HepG2 (cell line): ENCODE measurements around the gene DRC7. TPM values are rescaled to one million over a fixed set of nuclear protein-coding genes. Genes with fewer than 3 reads are reported as not detected.
A peak's percentile ranks its signal among the peaks of the same experiment; 100 is the strongest.

ENCODE experiments used
- ATF1 ChIP-seq: IDR thresholded peaks from 2 replicates; pipeline ENCODE4 v1.6.1; 2016; ENCODE audit warnings: mild to moderate bottlenecking, control low read depth
- CEBPB ChIP-seq: IDR thresholded peaks from 2 replicates; pipeline ENCODE4 v1.6.1; 2011; ENCODE audit warnings: low read depth, low read length, improper control_type of control experiment, borderline replicate concordance
- CSRNP1 ChIP-seq: sonication (generic); formaldehyde crosslinking; IDR thresholded peaks from 2 replicates; pipeline ENCODE4 v1.8.1; 2023; ENCODE audit warnings: mild to moderate bottlenecking, missing genetic modification reagents
- HNRNPUL1 ChIP-seq: fragments of 200-400 bp; formaldehyde crosslinking; IDR thresholded peaks from 2 replicates; pipeline ENCODE4 v1.6.1; 2017; ENCODE audit warnings: low read depth, mild to moderate bottlenecking, low read length, moderate library complexity
- KAT8 ChIP-seq: IDR thresholded peaks from 2 replicates; pipeline ENCODE4 v1.6.1; 2016; ENCODE audit warnings: missing genetic modification reagents, missing compliant biosample characterization
- MEIS2 ChIP-seq: sonication (generic); formaldehyde crosslinking; IDR thresholded peaks from 2 replicates; pipeline ENCODE4 v1.9.0; 2021; ENCODE audit warnings: mild to moderate bottlenecking, missing genetic modification reagents
- NBN ChIP-seq: fragments of 450-650 bp; conservative IDR thresholded peaks from 2 replicates; pipeline ENCODE4 v1.6.1; 2017
- NCOR1 ChIP-seq: fragments of 200-600 bp; sonication (generic); IDR thresholded peaks from 2 replicates; pipeline ENCODE4 v1.7.0; 2017; ENCODE audit warnings: antibody characterized with exemption, low read length, borderline replicate concordance
- NFYC ChIP-seq: IDR thresholded peaks from 2 replicates; pipeline ENCODE4 v1.6.1; 2016; ENCODE audit warnings: missing genetic modification reagents, missing compliant biosample characterization
- PHF21A ChIP-seq: sonication (generic); formaldehyde crosslinking; IDR thresholded peaks from 2 replicates; pipeline ENCODE4 v1.5.0; 2020; ENCODE audit warnings: mild to moderate bottlenecking, missing genetic modification reagents
- POLR2AphosphoS2 ChIP-seq: IDR thresholded peaks from 2 replicates; pipeline ENCODE4 v1.6.1; 2011; ENCODE audit warnings: low read depth, low read length, improper control_type of control experiment
- RBM22 ChIP-seq: fragments of 200-400 bp; formaldehyde crosslinking; optimal IDR thresholded peaks from 2 replicates; pipeline ENCODE3; 2017; ENCODE audit warnings: mild to moderate bottlenecking, low read length, moderate library complexity
- REL ChIP-seq: sonication (generic); formaldehyde crosslinking; conservative IDR thresholded peaks from 2 replicates; pipeline ENCODE4 v1.8.0; 2022; ENCODE audit warnings: mild to moderate bottlenecking, missing genetic modification reagents, moderate library complexity
- SOX5 ChIP-seq: IDR thresholded peaks from 2 replicates; pipeline ENCODE4 v1.6.1; 2016; ENCODE audit warnings: borderline replicate concordance
- SPEN ChIP-seq: sonication (generic); formaldehyde crosslinking; IDR thresholded peaks from 2 replicates; pipeline ENCODE4 v1.5.1; 2020; ENCODE audit warnings: low read depth, mild to moderate bottlenecking, missing genetic modification reagents
- TARDBP ChIP-seq: sonication (generic); formaldehyde crosslinking; IDR thresholded peaks from 2 replicates; pipeline ENCODE4 v1.8.0; 2022; ENCODE audit warnings: mild to moderate bottlenecking, missing genetic modification reagents
- TCF7L2 ChIP-seq: IDR thresholded peaks from 2 replicates; pipeline ENCODE4 v1.6.1; 2011; ENCODE audit warnings: mild to moderate bottlenecking, low read depth, low read length, moderate library complexity
- TGIF2 ChIP-seq: IDR thresholded peaks from 2 replicates; pipeline ENCODE4 v1.6.1; 2016; ENCODE audit warnings: control low read depth, missing compliant biosample characterization
- ZNF121 ChIP-seq: sonication (generic); formaldehyde crosslinking; IDR thresholded peaks from 2 replicates; pipeline ENCODE4 v1.5.0; 2020; ENCODE audit warnings: mild to moderate bottlenecking, missing genetic modification reagents
- ZNF224 ChIP-seq: sonication (generic); formaldehyde crosslinking; IDR thresholded peaks from 2 replicates; pipeline ENCODE4 v1.5.0; 2020; ENCODE audit warnings: mild to moderate bottlenecking, missing genetic modification reagents
- ZNF296 ChIP-seq: sonication (generic); formaldehyde crosslinking; conservative IDR thresholded peaks from 2 replicates; pipeline ENCODE4 v1.5.0; 2020; ENCODE audit warnings: mild to moderate bottlenecking, missing genetic modification reagents
- ZNF326 ChIP-seq: sonication (generic); formaldehyde crosslinking; IDR thresholded peaks from 2 replicates; pipeline ENCODE4 v1.4.0; 2020; ENCODE audit warnings: missing genetic modification reagents, borderline replicate concordance
- ZNF670 ChIP-seq: sonication (generic); formaldehyde crosslinking; IDR thresholded peaks from 2 replicates; pipeline ENCODE4 v1.8.0; 2022; ENCODE audit warnings: mild to moderate bottlenecking, missing genetic modification reagents, borderline replicate concordance
- ZNF75D ChIP-seq: sonication (generic); formaldehyde crosslinking; IDR thresholded peaks from 2 replicates; pipeline ENCODE4 v1.8.1; 2023; ENCODE audit warnings: missing genetic modification reagents, mild to moderate bottlenecking, borderline replicate concordance
- ZNF766 ChIP-seq: sonication (generic); formaldehyde crosslinking; IDR thresholded peaks from 2 replicates; pipeline ENCODE4 v1.5.0; 2020; ENCODE audit warnings: missing genetic modification reagents, borderline replicate concordance
- polyA plus RNA-seq, 8 experiments: library from polyadenylated mRNA; depleted of rRNA in 3 of 8; stranded (reverse) in 7 of 8; unstranded in 1 of 8; fragments of >200 nt; fragmentation: Illumina TruSeq in 4 of 8; extraction: Trizol in 4 of 8; gene quantifications; 2 replicates each; pipeline versions ENCODE4 v1.2.1 to v1.2.3, GENCODE V29; 2011 to 2016; ENCODE audit warnings: low read depth in 4 of 8, missing spikeins in 1 of 8, mixed read lengths in 1 of 8; ENCODE audit not compliant: insufficient read depth in 1 of 8
- total RNA-seq, 5 experiments: library from RNA; depleted of rRNA; stranded (reverse); fragments of >200 nt; fragmentation: Illumina TruSeq; extraction: Trizol; gene quantifications; 2 replicates each; pipeline ENCODE4 v1.2.3, GENCODE V29; 2016; ENCODE audit warnings: low read depth in 1 of 5
- TF ChIP-seq, protein P1 (sequence below): sonication (generic); formaldehyde crosslinking; IDR thresholded peaks from 2 replicates; pipeline ENCODE4 v1.4.0; 2020; ENCODE audit warnings: missing genetic modification reagents
- TF ChIP-seq, protein P2 (sequence below): sonication (generic); formaldehyde crosslinking; IDR thresholded peaks from 2 replicates; pipeline ENCODE4 v1.4.0; 2020; ENCODE audit warnings: missing genetic modification reagents

DRC7 gene
- total and polyA plus RNA-seq, 2 of the 13 experiments (the other 11 are each of a cell fraction or from before 2014, with no cell fraction given), result 2.7 to 3.4 TPM

- peak; percentile 31; the same call in 1 of the 2 replicates for TF ChIP-seq TGIF2 (CRISPR knock-in tag)
- TF ChIP-seq ZNF326, result no peak
- TF ChIP-seq CEBPB, result peak; percentile 72; the same call in 1 of the 2 replicates
- TF ChIP-seq ATF1 (CRISPR knock-in tag), result peak; percentile 77
- TF ChIP-seq SPEN (CRISPR knock-in tag), result peak; percentile 5; the same call in 1 of the 2 replicates
- no peak for TF ChIP-seq NBN
- no peak for TF ChIP-seq NCOR1
- peak; percentile 58; the same call in 1 of the 2 replicates for TF ChIP-seq PHF21A
- TF ChIP-seq, protein P1, sequence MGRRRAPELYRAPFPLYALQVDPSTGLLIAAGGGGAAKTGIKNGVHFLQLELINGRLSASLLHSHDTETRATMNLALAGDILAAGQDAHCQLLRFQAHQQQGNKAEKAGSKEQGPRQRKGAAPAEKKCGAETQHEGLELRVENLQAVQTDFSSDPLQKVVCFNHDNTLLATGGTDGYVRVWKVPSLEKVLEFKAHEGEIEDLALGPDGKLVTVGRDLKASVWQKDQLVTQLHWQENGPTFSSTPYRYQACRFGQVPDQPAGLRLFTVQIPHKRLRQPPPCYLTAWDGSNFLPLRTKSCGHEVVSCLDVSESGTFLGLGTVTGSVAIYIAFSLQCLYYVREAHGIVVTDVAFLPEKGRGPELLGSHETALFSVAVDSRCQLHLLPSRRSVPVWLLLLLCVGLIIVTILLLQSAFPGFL (CRISPR knock-in tag), result no peak
- peak; percentile 50; the same call in 1 of the 2 replicates for TF ChIP-seq MEIS2 (CRISPR knock-in tag)
- TF ChIP-seq ZNF224 (CRISPR knock-in tag), result no peak
- TF ChIP-seq ZNF75D, result no peak
- TF ChIP-seq POLR2AphosphoS2, result no peak; the same call in 1 of the 2 replicates
- no peak for TF ChIP-seq TCF7L2
- no peak for TF ChIP-seq ZNF121 (CRISPR knock-in tag)
- no peak for TF ChIP-seq KAT8 (CRISPR knock-in tag)
- no peak for TF ChIP-seq ZNF670 (CRISPR knock-in tag)
- TF ChIP-seq RBM22, result no peak
- no peak for TF ChIP-seq ZNF296 (CRISPR knock-in tag)
- TF ChIP-seq ZNF766 (CRISPR knock-in tag), result 0 out of 2 replicates have a peak, but pooled peaks have one; percentile 29
- TF ChIP-seq TARDBP (CRISPR knock-in tag), result peak; percentile 41; the same call in 1 of the 2 replicates
- TF ChIP-seq CSRNP1 (CRISPR knock-in tag), result no peak
- TF ChIP-seq SOX5 (CRISPR knock-in tag), result no peak
- TF ChIP-seq, protein P2, sequence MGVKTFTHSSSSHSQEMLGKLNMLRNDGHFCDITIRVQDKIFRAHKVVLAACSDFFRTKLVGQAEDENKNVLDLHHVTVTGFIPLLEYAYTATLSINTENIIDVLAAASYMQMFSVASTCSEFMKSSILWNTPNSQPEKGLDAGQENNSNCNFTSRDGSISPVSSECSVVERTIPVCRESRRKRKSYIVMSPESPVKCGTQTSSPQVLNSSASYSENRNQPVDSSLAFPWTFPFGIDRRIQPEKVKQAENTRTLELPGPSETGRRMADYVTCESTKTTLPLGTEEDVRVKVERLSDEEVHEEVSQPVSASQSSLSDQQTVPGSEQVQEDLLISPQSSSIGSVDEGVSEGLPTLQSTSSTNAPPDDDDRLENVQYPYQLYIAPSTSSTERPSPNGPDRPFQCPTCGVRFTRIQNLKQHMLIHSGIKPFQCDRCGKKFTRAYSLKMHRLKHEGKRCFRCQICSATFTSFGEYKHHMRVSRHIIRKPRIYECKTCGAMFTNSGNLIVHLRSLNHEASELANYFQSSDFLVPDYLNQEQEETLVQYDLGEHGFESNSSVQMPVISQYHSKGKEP (CRISPR knock-in tag), result no peak
- TF ChIP-seq NFYC (CRISPR knock-in tag), result peak; percentile 32
- no peak for TF ChIP-seq HNRNPUL1
- TF ChIP-seq REL (CRISPR knock-in tag), result no peak
Observed at GRCh38 chr16:57736419-57737351, 42.1 kb downstream of the DRC7 start (continued).
